HEK293 (cell line): Measurements from ENCODE around the gene MITF.

Experiments used
- BCL6B ChIP-seq: fragments of 450-650 bp; formaldehyde crosslinking; IDR thresholded peaks from 2 replicates; pipeline ENCODE4 v1.5.1; 2017; ENCODE audit warnings: missing biosample characterization, missing genetic modification characterization
- CTCF ChIP-seq: fragments of 450-650 bp; formaldehyde crosslinking; IDR thresholded peaks from 2 replicates; pipeline ENCODE4 v1.5.1; 2016; ENCODE audit warnings: missing biosample characterization, missing genetic modification characterization
- REPIN1 ChIP-seq: fragments of 450-650 bp; formaldehyde crosslinking; IDR thresholded peaks from 2 replicates; pipeline ENCODE4 v1.5.1; 2017; ENCODE audit warnings: missing biosample characterization, missing genetic modification characterization, low read depth
- ZBTB1 ChIP-seq: fragments of 450-650 bp; formaldehyde crosslinking; IDR thresholded peaks from 2 replicates; pipeline ENCODE4 v1.5.1; 2016; ENCODE audit warnings: missing biosample characterization, missing genetic modification characterization
- ZBTB7A ChIP-seq: fragments of 450-650 bp; formaldehyde crosslinking; IDR thresholded peaks from 2 replicates; pipeline ENCODE4 v1.5.1; 2016; ENCODE audit warnings: low read depth, missing biosample characterization, missing genetic modification characterization
- ZNF132 ChIP-seq: fragments of 450-650 bp; formaldehyde crosslinking; IDR thresholded peaks from 2 replicates; pipeline ENCODE4 v1.5.1; 2017; ENCODE audit warnings: missing biosample characterization, missing genetic modification characterization, borderline replicate concordance
- ZNF280D ChIP-seq: fragments of 450-650 bp; formaldehyde crosslinking; IDR thresholded peaks from 2 replicates; pipeline ENCODE4 v1.5.1; 2016; ENCODE audit warnings: missing biosample characterization, missing genetic modification characterization
- ZNF521 ChIP-seq: fragments of 450-650 bp; formaldehyde crosslinking; IDR thresholded peaks from 2 replicates; pipeline ENCODE4 v1.5.1; 2017; ENCODE audit warnings: missing biosample characterization, mild to moderate bottlenecking, missing genetic modification characterization
- ZNF571 ChIP-seq: fragments of 450-650 bp; formaldehyde crosslinking; IDR thresholded peaks from 2 replicates; pipeline ENCODE4 v1.5.0; 2017; ENCODE audit warnings: missing biosample characterization, missing genetic modification characterization
- ZNF677 ChIP-seq: fragments of 450-650 bp; IDR thresholded peaks from 2 replicates; pipeline ENCODE4 v1.5.0; 2018; ENCODE audit warnings: missing biosample characterization, mild to moderate bottlenecking, missing genetic modification characterization, moderate library complexity
- ZNF792 ChIP-seq: fragments of 450-650 bp; formaldehyde crosslinking; IDR thresholded peaks from 2 replicates; pipeline ENCODE4 v1.5.1; 2016; ENCODE audit warnings: missing biosample characterization, missing genetic modification characterization
- ZSCAN5A ChIP-seq: fragments of 450-650 bp; formaldehyde crosslinking; IDR thresholded peaks from 2 replicates; pipeline ENCODE4 v1.5.1; 2016; ENCODE audit warnings: missing biosample characterization, missing genetic modification characterization

- TF ChIP-seq ZNF677 (tag by site-specific recombination) (no peak), ZNF792 (no peak), ZSCAN5A (tag by site-specific recombination) (no peak), REPIN1 (no peak), BCL6B (tag by site-specific recombination) (no peak), ZNF571 (no peak), ZBTB7A (tag by site-specific recombination) (no peak), CTCF (tag by site-specific recombination) (no peak), ZNF132 (tag by site-specific recombination) (no peak), ZNF521 (tag by site-specific recombination) (no peak), ZNF280D (no peak), ZBTB1 (tag by site-specific recombination) (no peak)
Measured at GRCh38 chr3:70011582-70011981, 272.3 kb downstream of the MITF start.
